ENCODE data around the gene SAXO1.
A peak's percentile ranks its signal among the peaks of the same experiment; 100 is the strongest.
"Not testable (repeated sequence)": the region's sequence is repeated elsewhere in the genome, so short reads cannot be mapped to it uniquely, and the experiment has no call there.

Gene SAXO1

DNA sequence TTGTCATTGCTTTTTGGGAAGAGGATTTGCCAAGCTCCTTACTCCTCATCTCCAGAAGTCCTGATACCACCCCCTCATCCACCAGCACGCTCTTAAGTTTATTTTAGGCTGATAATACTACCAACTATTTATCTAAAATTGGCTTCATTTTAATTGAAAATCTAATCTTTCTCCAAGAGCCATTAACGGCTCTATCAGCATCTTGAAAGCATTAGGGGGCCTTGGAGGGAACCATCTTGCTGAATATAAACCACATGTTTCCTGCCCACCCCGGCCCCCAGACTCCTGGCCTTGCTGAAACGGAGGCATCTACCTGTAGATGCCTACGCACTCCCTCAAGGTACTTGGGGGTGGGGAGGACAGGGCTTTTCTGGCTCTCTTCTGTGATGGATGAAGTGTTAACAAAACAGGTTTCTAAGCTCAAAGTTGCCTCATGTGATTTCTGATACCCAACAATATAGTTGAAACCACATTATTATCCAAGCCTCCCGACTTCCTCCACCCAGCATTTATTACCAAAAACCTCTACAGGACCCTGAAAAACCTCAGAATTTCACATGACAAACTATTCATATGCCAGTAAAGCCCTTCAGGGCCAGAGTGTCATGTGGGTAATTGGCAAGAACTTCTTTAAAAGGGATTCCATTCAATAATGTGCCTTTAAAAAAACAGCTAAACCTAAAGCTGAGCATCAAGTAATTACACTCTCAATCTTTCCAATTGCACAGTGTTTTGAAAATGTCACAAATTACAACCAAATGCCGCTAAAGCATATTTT is 96.7 kb downstream of the SAXO1 start:
- Histone ChIP-seq H3K36me3 (replicated peaks) (no peaks in the 10 kb centered on the region), H3K27ac (no peak overlapping the region), H3K27me3 (replicated peaks) (no peaks in the 10 kb centered on the region), H3K4me3 (ENCODE audit: low read depth, low read length) (no peak overlapping the region)
- TF ChIP-seq, protein P1, sequence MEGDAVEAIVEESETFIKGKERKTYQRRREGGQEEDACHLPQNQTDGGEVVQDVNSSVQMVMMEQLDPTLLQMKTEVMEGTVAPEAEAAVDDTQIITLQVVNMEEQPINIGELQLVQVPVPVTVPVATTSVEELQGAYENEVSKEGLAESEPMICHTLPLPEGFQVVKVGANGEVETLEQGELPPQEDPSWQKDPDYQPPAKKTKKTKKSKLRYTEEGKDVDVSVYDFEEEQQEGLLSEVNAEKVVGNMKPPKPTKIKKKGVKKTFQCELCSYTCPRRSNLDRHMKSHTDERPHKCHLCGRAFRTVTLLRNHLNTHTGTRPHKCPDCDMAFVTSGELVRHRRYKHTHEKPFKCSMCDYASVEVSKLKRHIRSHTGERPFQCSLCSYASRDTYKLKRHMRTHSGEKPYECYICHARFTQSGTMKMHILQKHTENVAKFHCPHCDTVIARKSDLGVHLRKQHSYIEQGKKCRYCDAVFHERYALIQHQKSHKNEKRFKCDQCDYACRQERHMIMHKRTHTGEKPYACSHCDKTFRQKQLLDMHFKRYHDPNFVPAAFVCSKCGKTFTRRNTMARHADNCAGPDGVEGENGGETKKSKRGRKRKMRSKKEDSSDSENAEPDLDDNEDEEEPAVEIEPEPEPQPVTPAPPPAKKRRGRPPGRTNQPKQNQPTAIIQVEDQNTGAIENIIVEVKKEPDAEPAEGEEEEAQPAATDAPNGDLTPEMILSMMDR (IDR thresholded peaks at IDR 0.05; ENCODE audit: low read depth, low read length, missing control alignments): no peak
- in situ Hi-C loops (cut with HindIII; ENCODE audit: low pct_ligation_motif_present, low sequenced_read_pairs): no loop called here
- no peak for DNase-seq

DNA sequence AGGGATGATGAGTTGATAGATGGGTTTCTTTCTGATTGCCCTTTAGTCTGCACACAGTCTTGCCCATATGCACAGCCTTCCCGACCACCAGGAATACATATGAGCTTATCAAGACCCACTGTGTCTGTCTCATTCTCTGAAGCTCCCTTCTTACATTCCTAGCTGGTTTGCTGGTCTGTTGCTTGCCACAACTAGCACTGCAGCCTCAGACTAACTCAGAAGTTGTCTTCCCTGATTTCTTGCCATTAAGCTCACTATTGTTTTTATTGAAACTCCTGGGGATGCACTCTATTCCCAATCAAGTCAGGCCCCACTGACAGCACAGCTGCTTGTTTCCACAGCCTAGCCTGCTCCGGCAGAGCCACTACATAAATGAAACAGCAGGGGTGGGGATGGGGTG is 97.5 kb downstream of the SAXO1 start:
- no peak overlapping the region for H3K4me3 ChIP-seq (ENCODE audit: low read depth, low read length)
- in situ Hi-C loops (cut with HindIII; ENCODE audit: low pct_ligation_motif_present, low sequenced_read_pairs): no loop called here
- peak; percentile 54 for DNase-seq
- no peak overlapping the region for H3K27ac ChIP-seq
- no peaks in the 10 kb centered on the region for H3K27me3 ChIP-seq (replicated peaks)
- TF ChIP-seq, protein P1 (IDR thresholded peaks at IDR 0.05; ENCODE audit: low read depth, low read length, missing control alignments): no peak
- H3K36me3 ChIP-seq (replicated peaks): no peaks in the 10 kb centered on the region

DNA sequence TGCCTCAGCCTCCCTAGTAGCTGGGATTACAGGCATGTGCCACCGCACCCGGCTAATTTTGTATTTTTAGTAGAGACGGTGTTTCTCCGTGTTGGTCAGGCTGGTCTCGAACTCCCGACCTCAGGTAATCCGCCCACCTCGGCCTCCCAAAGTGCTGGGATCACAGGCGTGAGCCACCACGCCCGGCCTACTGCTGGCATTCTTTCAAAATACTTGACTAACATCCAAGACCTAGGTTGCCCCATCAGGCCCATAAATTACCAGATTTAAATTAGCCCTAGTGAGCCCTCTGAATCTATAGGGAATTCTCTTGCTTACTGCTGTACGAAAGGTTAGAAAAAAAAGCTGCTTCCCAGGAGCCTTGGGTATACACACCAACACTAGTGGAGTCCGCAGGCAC is 102.4 kb downstream of the SAXO1 start:
- H3K36me3 ChIP-seq (replicated peaks); DNase-seq; H3K27me3 ChIP-seq (replicated peaks); H3K27ac ChIP-seq; in situ Hi-C loops (cut with HindIII; ENCODE audit: low pct_ligation_motif_present, low sequenced_read_pairs); H3K4me3 ChIP-seq (ENCODE audit: low read depth, low read length): not testable (repeated sequence)

DNA sequence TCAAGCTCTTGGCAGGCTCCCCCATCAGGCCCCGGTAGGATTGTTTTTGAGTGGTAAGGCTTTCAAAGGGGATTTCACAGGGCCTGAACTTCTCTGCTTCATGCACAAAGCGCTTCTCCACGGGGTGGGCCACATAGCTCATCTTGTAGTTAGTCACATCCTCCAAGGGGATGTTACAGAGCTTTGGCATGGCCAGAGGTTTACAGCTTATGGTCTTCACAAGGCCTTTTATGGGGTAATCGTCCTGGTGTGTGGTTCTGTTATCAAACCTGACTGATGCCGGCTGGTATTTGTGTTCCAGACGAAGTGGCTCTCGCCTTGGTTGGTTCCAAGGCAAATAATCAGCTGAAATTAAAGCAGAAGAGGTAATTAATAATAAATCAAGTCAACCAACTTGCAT is 104.3 kb downstream of the SAXO1 start:
- DNase-seq: peak; percentile 87
- TF ChIP-seq, protein P1 (IDR thresholded peaks at IDR 0.05; ENCODE audit: low read depth, low read length, missing control alignments): no peak
- in situ Hi-C loops (cut with HindIII; ENCODE audit: low pct_ligation_motif_present, low sequenced_read_pairs): no loop called here
- Histone ChIP-seq H3K27me3 (replicated peaks) (no peaks in the 10 kb centered on the region), H3K36me3 (replicated peaks) (no peaks in the 10 kb centered on the region), H3K4me3 (ENCODE audit: low read depth, low read length) (no peak overlapping the region), H3K27ac (peak overlapping the region; percentile 55)

DNA sequence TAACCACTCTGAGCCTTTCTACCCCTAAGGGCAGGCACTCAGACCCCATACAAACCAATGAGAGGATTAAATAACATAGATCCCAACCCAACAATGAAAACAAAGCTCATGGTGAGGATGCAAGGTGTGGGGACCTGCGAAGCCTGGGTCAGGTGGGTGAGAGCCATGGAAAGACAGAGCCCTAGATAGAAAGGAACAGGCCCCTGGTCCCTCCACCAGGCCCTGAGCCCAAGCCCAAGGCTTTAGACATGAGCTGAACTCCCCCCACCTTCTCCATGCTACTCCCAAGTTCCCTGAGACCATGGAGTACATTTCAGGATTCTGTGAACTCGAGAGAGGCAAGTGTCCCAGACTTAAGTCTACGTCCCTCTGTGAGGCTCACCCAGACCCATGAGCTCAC is 106.5 kb downstream of the SAXO1 start:
- no peaks in the 10 kb centered on the region for H3K27me3 ChIP-seq (replicated peaks)

DNA sequence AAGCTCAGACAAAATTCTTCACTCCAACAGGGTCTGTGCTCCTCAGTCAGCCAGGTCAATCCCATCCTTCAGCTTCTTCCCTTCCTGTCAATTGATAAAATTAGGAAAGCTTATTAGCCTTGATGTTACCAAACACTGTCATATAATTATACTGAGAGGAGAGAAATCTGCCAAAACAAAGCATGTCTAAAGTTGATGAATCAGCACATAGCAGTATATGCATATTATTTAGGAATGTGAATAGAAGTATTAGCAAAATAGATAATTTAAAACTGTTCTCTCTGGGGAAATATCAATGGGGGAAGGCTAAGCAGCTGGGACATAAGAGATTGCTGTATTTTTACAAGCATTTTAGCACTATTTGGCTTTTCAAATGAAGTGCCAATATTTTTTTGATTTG is 107.1 kb downstream of the SAXO1 start:
- no peak overlapping the region for H3K27ac ChIP-seq
- no peaks in the 10 kb centered on the region for H3K36me3 ChIP-seq (replicated peaks)
- in situ Hi-C loops (cut with HindIII; ENCODE audit: low pct_ligation_motif_present, low sequenced_read_pairs): no loop called here
- H3K27me3 ChIP-seq (replicated peaks): no peaks in the 10 kb centered on the region
- TF ChIP-seq, protein P1 (IDR thresholded peaks at IDR 0.05; ENCODE audit: low read depth, low read length, missing control alignments): no peak
- no peak for DNase-seq
- no peak overlapping the region for H3K4me3 ChIP-seq (ENCODE audit: low read depth, low read length)

More for the DNA sequence above, 106.5 kb downstream of the SAXO1 start:
- no peak overlapping the region for H3K4me3 ChIP-seq (ENCODE audit: low read depth, low read length)
- TF ChIP-seq, protein P1 (IDR thresholded peaks at IDR 0.05; ENCODE audit: low read depth, low read length, missing control alignments): no peak
- no peak overlapping the region for H3K27ac ChIP-seq
- no peak for DNase-seq
- in situ Hi-C loops (cut with HindIII; ENCODE audit: low pct_ligation_motif_present, low sequenced_read_pairs): no loop called here
- H3K36me3 ChIP-seq (replicated peaks): no peaks in the 10 kb centered on the region
